OCI-LY7 (cell line): ENCODE measurements around the gene FHIT. TPM values are rescaled to one million over a fixed set of nuclear protein-coding genes. Genes with fewer than 3 reads are reported as not detected.

ENCODE experiments used
- BruUV-seq: library from RNA; stranded (reverse); fragments of 400-500 nt; replicated peaks from 2 replicates; lab custom pipeline; 2021; lab: Mats Ljungman, UMichigan
- CTCF ChIA-PET: fragments of 300-600 bp; sonication (Branson Sonifier 250); formaldehyde crosslinking; loops from one replicate; lab custom pipeline; 2022; ENCODE audit warnings: antibody characterized with exemption; ENCODE audit not compliant: unreplicated experiment; lab: Charles Lee
- POLR2A ChIA-PET: fragments of 300-600 bp; sonication (Branson Sonifier 250); formaldehyde crosslinking; loops from one replicate; lab custom pipeline; 2022; ENCODE audit warnings: antibody characterized with exemption; lab: Charles Lee
- DNase-seq: peaks from one replicate; pipeline ENCODE4 v3.0.0-alpha.2; 2015; ENCODE audit warnings: low spot score
- H2AFZ ChIP-seq: fragments of 200-600 bp; sonication (generic), shearing (Covaris generic); 2 replicates; pipeline ENCODE4 v1.6.1; 2014; ENCODE audit warnings: mild to moderate bottlenecking, antibody characterized with exemption, low read length, moderate library complexity
- H3K27ac ChIP-seq: fragments of 200-600 bp; sonication (generic); 2 replicates; pipeline ENCODE4 v1.5.1; 2014; ENCODE audit warnings: mixed run types, low read depth, mild to moderate bottlenecking, moderate library complexity, low read length, inconsistent platforms; ENCODE audit not compliant: poor library complexity, severe bottlenecking
- H3K36me3 ChIP-seq: fragments of 200-600 bp; sonication (generic); 2 replicates; pipeline ENCODE4 v1.6.1; 2014; ENCODE audit warnings: mild to moderate bottlenecking, antibody characterized with exemption, low read length, moderate library complexity, mixed read lengths; ENCODE audit not compliant: insufficient read depth
- H3K4me1 ChIP-seq: fragments of 200-600 bp; sonication (generic); 2 replicates; pipeline ENCODE4 v1.5.1; 2014; ENCODE audit warnings: mild to moderate bottlenecking, low read length; ENCODE audit not compliant: insufficient read depth, poor library complexity, severe bottlenecking
- H3K4me2 ChIP-seq: fragments of 200-600 bp; sonication (generic); 2 replicates; pipeline ENCODE4 v1.6.1; 2014; ENCODE audit warnings: mild to moderate bottlenecking, low read length
- H3K4me3 ChIP-seq: fragments of 200-600 bp; sonication (generic); 2 replicates; pipeline ENCODE4 v1.5.1; 2014; ENCODE audit warnings: mild to moderate bottlenecking, low read depth, low read length; ENCODE audit not compliant: poor library complexity, severe bottlenecking
- H3K79me2 ChIP-seq: fragments of 200-600 bp; sonication (generic); 2 replicates; pipeline ENCODE4 v1.6.1; 2016; ENCODE audit warnings: low read depth, mild to moderate bottlenecking, low read length, moderate library complexity, mixed read lengths; ENCODE audit not compliant: insufficient read depth
- H3K9me2 ChIP-seq: fragments of 200-600 bp; sonication (generic); 2 replicates; pipeline ENCODE4 v1.6.1; 2016; ENCODE audit warnings: mild to moderate bottlenecking, low read length, mixed read lengths; ENCODE audit not compliant: insufficient read depth
- H3K9me3 ChIP-seq: fragments of 200-600 bp; sonication (generic); 2 replicates; pipeline ENCODE4 v1.6.1; 2014; ENCODE audit warnings: mild to moderate bottlenecking, mixed run types, low read length, mixed read lengths
- H4K20me1 ChIP-seq: fragments of 200-600 bp; sonication (generic); 2 replicates; pipeline ENCODE4 v1.6.1; 2014; ENCODE audit warnings: mild to moderate bottlenecking, antibody characterized with exemption, low read length, moderate library complexity, mixed read lengths; ENCODE audit not compliant: insufficient read depth
- CTCF ChIP-seq: fragments of 200-600 bp; sonication (generic); conservative IDR thresholded peaks from 2 replicates; pipeline ENCODE4 v1.5.1; 2014; ENCODE audit warnings: mild to moderate bottlenecking, antibody characterized with exemption, low read length, moderate library complexity, mixed read lengths
- EZH2phosphoT487 ChIP-seq: fragments of 200-600 bp; sonication (generic); IDR thresholded peaks from 2 replicates; pipeline ENCODE4 v1.6.1; 2018; ENCODE audit warnings: low read depth, borderline replicate concordance, mild to moderate bottlenecking, mixed run types, antibody characterized with exemption, low read length, moderate library complexity, mixed read lengths
- intact Hi-C: fragments of 100-400 bp; cut with micrococcal nuclease; formaldehyde crosslinking; loops from one replicate; pipeline ENCODE4 v1.10.0; 2022; ENCODE audit not compliant: unreplicated experiment
- total RNA-seq, 2 experiments: library from RNA; depleted of rRNA in 1 of 2; stranded (reverse); fragments of >200 nt in 1 of 2; shearing (Covaris generic) in 1 of 2; gene quantifications; 2 replicates each; pipeline ENCODE4 v1.2.3, GENCODE V29; 2014 to 2022

FHIT gene
- total RNA-seq, 2 experiments from 2014 or later = 5.0 to 10.9 TPM

GRCh38 chr3:59717679-59718205, 1533.5 kb downstream of the FHIT start:
- H3K36me3 ChIP-seq = no peaks in the 10 kb centered on the region
- intact Hi-C loops = no loop called here
- H3K9me2 ChIP-seq = no peaks in the 10 kb centered on the region
- H3K4me3 ChIP-seq = no peak overlapping the region
- POLR2A ChIA-PET = interaction anchor here (1.3 kb wide), 1 partner anchor 12 kb away, joined by 4 read pairs; no protein-coding TSS in a partner anchor
- CTCF ChIA-PET = no interaction called here
- H4K20me1 ChIP-seq = no peaks in the 10 kb centered on the region
- H3K4me1 ChIP-seq = no peaks in the 10 kb centered on the region
- no peak for DNase-seq
- no peak overlapping the region for H3K27ac ChIP-seq
- no peaks in the 10 kb centered on the region for H3K79me2 ChIP-seq
- no TSS peak for BruUV-seq
- H3K9me3 ChIP-seq = no peaks in the 10 kb centered on the region
- no peak overlapping the region for H3K4me2 ChIP-seq
- no peak overlapping the region for H2AFZ ChIP-seq
- TF ChIP-seq CTCF (no peak), EZH2phosphoT487 (no peak)

DNA sequence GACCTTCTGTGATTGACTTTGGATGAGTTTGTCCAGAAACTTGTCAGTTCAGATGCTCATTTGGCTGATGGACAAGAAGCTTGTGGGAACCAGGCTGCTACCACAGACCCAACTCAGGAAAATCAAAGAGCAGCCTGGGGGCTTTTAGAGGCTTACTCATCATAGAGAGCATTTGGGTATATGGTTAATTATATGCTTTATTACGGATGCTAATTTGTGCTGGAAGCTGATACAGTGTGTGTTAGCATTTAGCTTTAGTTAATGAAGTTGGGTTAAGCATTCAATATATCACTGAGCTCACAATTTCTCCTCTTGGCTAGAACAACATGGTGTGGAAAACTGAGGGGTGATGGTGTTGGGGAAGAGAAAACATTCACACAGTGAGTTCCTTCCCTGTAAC, 1537.2 kb downstream of the FHIT start:
- Histone ChIP-seq H3K9me3 (no peaks in the 10 kb centered on the region), H3K36me3 (no peaks in the 10 kb centered on the region), H4K20me1 (no peaks in the 10 kb centered on the region), H3K79me2 (no peaks in the 10 kb centered on the region), H3K4me1 (no peaks in the 10 kb centered on the region), H3K27ac (no peak overlapping the region), H3K4me2 (no peak overlapping the region), H3K4me3 (no peak overlapping the region), H3K9me2 (no peaks in the 10 kb centered on the region), H2AFZ (no peak overlapping the region)
- intact Hi-C loops = no loop called here
- no TSS peak for BruUV-seq
- ChIA-PET CTCF (no interaction called here), POLR2A (no interaction called here)
- TF ChIP-seq EZH2phosphoT487 (no peak), CTCF (no peak)
- DNase-seq = no peak

DNA sequence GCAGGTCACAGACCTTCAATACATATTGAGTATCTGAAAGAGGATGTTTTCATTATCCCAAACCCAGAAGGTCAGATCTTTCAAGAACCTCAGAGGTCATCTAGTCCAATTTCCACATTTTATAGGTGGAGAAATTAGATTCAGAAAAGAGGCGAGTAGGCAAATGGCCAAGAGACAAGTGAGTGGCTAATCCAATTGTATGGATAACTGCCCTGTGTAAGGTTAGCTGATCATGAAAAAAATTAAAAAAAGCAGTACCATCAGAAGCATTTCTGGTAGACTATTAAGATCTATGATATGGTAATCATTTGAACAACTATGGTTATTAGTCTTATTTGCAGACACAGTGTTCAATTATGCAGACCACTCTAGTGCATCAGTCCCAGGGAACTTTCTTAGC, 1540.7 kb downstream of the FHIT start:
- Histone ChIP-seq H3K4me1 (no peaks in the 10 kb centered on the region), H3K27ac (no peak overlapping the region), H3K79me2 (no peaks in the 10 kb centered on the region), H3K36me3 (no peaks in the 10 kb centered on the region), H3K4me3 (no peak overlapping the region), H4K20me1 (no peaks in the 10 kb centered on the region), H3K9me3 (no peaks in the 10 kb centered on the region), H2AFZ (no peak overlapping the region), H3K9me2 (no peaks in the 10 kb centered on the region), H3K4me2 (no peak overlapping the region)
- no peak for DNase-seq
- intact Hi-C loops = no loop called here
- ChIA-PET CTCF (no interaction called here), POLR2A (interaction anchor here (0.6 kb wide), 1 partner anchor 88 kb away, joined by 4 read pairs; no protein-coding TSS in a partner anchor)
- BruUV-seq = no TSS peak
- TF ChIP-seq EZH2phosphoT487 (no peak), CTCF (no peak)
